AG09319 (cell line): ENCODE measurements around the gene CNTNAP2.
"Not testable (repeated sequence)": the region's sequence is repeated elsewhere in the genome, so short reads cannot be mapped to it uniquely, and the experiment has no call there.

Source experiments
- DNase-seq: peaks from one replicate; pipeline ENCODE4 v3.0.0-alpha.2; 2010; ENCODE audit warnings: low read depth; ENCODE audit errors: extremely low read depth
- TF ChIP-seq, protein P1 (sequence below): IDR thresholded peaks from 2 replicates; pipeline ENCODE4 v1.5.1; 2011; ENCODE audit warnings: low read depth, mild to moderate bottlenecking, inconsistent platforms, low read length, moderate library complexity

The CNTNAP2 gene

DNA sequence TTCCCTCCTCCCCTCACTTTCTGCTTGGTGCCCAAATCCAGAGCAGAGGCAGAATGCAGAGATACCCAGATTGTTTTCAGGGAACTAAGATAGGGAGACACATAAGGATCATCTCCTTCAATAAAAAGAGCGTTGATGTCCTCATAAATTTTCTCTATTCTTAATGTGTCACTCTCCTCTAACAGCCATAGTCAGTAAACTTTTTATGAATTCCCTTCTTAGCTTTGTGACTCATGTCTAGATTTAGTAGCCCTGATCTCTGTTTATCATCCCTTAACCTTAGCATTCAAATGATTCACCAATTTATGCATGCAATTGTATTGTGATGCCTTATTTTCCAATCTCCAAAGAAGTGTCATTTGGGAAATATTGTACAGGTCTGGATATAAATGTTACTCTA, 1478.4 kb downstream of the CNTNAP2 start:
- TF ChIP-seq, protein P1, sequence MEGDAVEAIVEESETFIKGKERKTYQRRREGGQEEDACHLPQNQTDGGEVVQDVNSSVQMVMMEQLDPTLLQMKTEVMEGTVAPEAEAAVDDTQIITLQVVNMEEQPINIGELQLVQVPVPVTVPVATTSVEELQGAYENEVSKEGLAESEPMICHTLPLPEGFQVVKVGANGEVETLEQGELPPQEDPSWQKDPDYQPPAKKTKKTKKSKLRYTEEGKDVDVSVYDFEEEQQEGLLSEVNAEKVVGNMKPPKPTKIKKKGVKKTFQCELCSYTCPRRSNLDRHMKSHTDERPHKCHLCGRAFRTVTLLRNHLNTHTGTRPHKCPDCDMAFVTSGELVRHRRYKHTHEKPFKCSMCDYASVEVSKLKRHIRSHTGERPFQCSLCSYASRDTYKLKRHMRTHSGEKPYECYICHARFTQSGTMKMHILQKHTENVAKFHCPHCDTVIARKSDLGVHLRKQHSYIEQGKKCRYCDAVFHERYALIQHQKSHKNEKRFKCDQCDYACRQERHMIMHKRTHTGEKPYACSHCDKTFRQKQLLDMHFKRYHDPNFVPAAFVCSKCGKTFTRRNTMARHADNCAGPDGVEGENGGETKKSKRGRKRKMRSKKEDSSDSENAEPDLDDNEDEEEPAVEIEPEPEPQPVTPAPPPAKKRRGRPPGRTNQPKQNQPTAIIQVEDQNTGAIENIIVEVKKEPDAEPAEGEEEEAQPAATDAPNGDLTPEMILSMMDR, result no peak

DNA sequence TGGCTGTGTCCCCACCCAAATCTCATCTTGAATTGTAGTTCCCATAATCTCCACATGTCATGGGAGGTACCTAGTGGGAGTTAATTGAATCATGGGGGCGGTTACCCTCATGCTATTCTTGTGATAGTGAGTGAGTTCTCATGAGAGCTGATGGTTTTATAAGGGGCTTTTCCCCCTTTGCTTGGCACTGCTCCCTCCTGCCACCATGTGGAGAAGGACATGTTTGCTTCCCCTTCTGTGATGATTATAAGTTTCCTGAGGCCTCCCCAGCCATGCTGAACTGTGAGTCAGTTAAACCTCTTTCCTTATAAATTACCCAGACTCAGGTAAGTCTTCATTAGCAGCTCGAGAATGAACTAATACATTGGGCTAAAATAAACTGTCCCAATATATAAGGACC, 1482.1 kb downstream of the CNTNAP2 start:
- DNase-seq, result not testable (repeated sequence)

More for the DNA sequence above, 1478.4 kb downstream of the CNTNAP2 start:
- no peak for DNase-seq

DNA sequence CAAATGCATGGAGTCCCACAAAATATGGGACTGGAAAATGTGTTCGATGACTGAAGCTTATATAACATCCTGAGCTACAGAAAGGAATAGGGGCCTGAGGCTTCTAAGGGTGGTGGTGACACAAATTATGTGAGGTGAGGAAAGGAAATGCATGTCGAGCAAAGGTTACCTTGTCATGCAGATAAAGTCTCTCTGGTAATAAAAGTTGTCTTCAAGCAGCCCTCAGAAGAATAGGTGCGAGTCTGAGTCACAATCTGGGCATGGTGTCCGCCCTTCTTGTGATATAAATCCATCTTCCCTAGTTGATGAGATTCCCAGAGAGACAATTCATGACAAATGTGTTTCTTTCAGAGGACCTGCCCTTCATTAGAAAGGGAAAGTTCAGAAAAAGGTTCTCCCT, 1488.7 kb downstream of the CNTNAP2 start:
- TF ChIP-seq, protein P1, result no peak
- no peak for DNase-seq

DNA sequence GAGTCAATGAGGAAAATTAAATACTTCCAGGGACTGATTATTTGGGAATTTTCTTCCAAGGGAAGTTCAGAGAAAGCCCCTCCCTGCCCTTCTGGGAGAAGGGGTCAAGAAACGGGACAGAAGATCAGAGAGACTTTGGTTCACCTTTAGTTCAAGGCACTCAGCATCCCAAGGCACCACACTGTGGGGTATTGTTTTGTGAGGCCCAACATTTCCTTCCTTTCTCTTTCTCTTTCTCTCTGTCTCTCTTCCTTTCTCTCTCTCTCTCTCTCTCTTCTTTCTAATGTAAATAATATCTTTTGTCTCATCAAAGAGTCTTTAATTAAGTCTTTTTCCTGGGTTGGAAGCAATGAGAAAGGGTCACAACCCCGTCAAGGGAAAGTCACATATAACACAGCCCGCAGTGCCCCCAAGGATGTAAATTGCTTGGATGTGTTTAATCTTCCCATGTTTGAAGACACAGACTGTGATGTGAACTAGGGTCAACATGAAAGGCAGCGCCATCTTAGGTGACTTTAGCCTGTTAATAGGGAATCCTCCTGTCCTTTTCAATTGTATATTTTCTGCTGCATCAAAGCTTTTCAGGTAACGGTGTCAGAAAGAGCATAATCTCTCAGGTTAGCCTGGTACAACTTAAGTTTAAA, 1490.7 kb downstream of the CNTNAP2 start:
- no peak for DNase-seq
- TF ChIP-seq, protein P1, result no peak

DNA sequence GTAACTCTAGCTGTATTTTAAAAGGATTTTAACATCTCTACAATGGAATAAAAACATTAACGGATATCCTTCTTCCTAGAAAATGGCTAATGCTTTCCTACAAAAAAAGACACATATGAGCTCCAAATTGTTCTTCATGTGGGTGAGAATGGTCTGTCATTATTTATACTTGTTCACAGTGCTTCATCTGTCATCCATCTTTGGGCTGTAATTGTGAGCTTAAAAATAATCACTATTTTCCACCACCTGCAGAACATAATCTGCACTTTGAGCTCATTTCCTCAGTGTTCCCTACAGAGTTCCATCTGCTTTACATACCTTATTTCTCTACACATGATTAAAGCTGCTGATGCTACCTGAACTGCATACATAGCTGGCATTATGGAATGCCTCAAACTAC, 1494.8 kb downstream of the CNTNAP2 start:
- TF ChIP-seq, protein P1, result no peak
- no peak for DNase-seq

DNA sequence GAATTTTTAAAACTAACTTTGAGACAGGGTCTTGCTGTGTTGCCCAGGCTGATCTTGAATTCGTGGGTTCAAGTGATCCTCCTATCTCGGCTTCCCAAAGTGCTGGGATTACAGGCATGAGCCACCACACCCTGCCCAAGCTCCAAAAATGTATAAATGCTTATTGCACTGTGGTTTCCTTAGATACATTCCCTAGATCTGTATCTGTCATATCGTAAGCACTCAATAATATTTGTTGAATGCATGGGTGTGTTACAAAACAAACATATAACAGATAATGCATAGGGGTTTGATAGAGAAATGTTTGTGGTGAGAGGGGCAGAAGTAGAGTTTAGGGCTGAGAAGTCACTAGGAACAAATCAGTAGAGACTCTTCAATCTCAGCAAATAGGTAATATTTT, 1518.7 kb downstream of the CNTNAP2 start:
- TF ChIP-seq, protein P1, result no peak

DNA sequence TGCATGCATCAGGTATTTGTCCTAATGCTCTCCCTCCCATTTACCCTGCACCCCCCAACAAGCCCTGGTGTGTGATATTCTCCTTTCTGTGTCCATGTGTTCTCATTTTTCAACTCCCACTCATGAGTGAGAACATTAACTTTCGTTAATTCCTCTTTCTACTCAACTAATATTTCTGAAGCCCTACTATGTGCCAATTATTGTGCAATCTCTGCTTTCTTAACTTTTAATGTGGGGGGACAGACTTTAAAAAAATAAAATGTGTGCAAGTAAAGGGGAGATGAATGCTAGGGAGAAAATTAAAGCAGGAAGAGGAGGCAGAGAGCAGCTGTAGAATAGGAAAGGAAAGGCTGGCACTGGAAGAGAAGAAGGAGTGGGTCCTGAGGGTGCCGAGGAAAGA, 1520.0 kb downstream of the CNTNAP2 start:
- TF ChIP-seq, protein P1, result no peak
- DNase-seq, result no peak

More for the DNA sequence above, 1518.7 kb downstream of the CNTNAP2 start:
- no peak for DNase-seq

DNA sequence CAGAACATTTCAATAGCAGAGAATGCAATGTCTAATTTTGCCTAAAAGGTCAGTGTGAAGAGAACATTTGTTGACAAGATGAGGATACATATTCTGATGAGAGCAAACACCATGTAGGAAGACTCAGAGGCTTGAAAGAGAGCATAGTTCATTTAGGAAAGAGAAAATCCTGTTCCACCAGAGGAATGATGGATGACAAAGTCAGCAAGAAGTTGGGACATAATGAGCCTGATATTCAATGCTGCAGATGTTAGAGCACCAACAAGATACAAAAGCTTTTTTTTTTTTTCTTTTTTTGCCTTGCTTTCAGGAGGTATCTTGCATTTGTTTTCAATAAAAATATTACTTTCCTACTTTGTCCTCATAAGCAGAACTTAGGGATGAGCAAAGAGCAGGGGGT, 1522.0 kb downstream of the CNTNAP2 start:
- DNase-seq, result no peak
- TF ChIP-seq, protein P1, result no peak
